DMS79 (cell line): ENCODE data around the gene HDGFL3.
A peak's percentile ranks its signal among the peaks of the same experiment; 100 is the strongest.
"Not testable (repeated sequence)": the region's sequence is repeated elsewhere in the genome, so short reads cannot be mapped to it uniquely, and the experiment has no call there.

Experiments
- DNase-seq: peaks from one replicate; lab custom pipeline; 2025; lab: John Stamatoyannopoulos, UW

The HDGFL3 gene

GRCh38 chr15:83099290-83099689, 108.3 kb downstream of the HDGFL3 start:
- DNase-seq = no peak

GRCh38 chr15:83098079-83098478, 109.5 kb downstream of the HDGFL3 start:
- DNase-seq = no peak

GRCh38 chr15:83094583-83094982, 113.0 kb downstream of the HDGFL3 start:
- peak; percentile 76 for DNase-seq

GRCh38 chr15:83092309-83092976, 115.2 kb downstream of the HDGFL3 start:
- no peak for DNase-seq

- not testable (repeated sequence) for DNase-seq
Measured at GRCh38 chr15:83091965-83092308, 115.7 kb downstream of the HDGFL3 start.

- DNase-seq = no peak
Measured at GRCh38 chr15:83090465-83090864, 117.2 kb downstream of the HDGFL3 start.

- DNase-seq = no peak
Measured at GRCh38 chr15:83088876-83089275, 118.7 kb downstream of the HDGFL3 start.

DNA sequence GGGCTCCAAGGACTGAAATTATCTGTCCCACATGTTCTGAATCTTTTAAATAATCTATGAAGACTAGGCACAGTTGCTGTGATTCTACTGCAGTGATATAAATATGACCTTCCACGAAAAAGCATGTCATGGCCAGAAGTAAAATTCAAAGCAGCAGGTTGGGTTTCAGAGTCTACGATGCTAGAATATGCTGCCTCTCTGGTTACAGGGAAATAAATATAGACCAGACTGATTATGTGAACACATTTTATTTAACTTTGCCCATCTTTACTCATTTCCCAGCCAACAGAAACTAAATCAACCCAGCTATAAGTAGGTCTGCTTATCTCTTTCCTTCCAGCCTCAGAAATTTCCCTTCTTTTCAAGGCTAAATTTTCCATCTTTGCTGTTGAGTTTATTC, 120.0 kb downstream of the HDGFL3 start:
- DNase-seq = no peak

DNA sequence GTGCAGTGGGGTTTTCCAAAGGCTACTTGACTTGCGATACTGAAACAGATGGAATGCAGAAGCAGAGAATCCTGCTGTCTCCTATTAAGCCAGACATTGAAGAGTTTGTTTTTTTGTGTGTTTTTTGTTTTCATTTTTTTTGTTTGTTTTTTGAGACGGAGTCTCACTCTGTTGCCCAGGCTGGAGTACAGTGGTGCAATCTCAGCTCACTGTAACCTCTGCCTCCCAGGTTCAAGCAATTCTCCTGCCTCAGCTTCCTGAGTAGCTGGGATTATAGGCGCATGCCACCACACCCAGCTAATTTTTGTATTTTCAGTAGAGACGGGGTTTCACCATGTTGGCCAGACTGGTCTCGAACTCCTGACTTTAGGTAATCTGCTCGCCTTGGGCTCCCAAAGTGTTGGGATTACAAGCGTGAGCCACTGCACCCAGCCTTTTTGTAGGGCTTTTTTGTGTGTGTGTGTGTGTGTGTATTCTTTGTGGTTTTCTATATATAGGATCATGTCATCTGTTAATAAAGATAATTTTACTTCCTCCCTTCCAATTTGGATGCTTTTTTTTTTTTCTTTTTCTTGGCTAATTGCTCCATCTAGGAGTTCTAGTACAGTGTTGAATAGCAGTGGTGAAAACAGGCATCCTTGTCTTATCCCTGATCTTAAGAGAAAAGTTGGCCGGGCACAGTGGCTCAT, 121.6 kb downstream of the HDGFL3 start:
- not testable (repeated sequence) for DNase-seq

DNA sequence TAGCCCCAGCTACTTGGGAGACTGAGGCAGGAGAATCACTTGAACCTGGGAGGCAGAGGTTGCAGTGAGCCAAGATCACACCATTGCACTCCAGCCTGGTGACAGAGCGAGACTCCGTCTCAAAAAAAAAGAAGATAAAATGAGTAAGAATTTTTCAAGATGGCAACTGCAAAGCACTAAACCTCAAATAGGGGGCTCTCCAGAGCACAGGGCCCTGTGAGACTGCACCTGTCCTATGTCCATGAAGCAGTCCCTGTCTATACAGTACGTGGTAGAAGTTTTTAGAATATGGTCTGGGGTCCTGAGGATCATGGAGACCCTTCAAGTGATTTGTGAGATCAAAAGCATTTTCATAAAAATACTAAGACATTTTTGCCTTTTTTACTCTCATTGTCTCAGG, 122.2 kb downstream of the HDGFL3 start:
- DNase-seq = not testable (repeated sequence)

DNA sequence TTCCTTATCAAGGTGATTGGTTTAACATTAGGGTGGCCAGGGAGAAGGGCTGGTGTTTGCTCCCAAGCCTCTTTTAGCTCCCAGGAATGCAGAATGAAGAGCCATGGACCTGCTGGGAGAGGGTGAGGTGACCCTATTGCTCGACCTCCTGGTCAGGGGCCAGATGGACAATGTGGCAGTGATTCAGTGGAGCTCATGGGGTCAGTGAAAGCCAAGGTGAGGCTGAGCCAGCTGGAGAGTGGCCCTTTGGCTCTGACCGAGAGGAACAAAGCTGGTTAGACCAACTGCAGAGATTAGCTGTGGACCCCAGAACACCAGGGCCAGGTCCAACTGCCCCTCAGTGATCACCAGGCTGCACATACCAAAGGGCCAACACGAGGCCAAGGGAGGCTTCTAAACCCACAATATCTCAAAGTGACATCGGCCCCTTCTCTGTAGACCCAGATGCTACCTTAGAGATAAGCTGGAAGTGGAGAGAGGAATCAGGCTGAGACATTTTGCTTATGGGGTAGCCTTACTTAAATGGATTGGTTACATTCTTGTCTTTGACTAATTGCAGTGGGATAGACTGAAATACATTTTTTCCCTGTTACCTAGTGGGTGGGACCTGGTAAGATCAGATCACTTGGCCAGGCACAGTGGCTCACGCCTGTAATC, 124.8 kb downstream of the HDGFL3 start:
- no peak for DNase-seq

DNA sequence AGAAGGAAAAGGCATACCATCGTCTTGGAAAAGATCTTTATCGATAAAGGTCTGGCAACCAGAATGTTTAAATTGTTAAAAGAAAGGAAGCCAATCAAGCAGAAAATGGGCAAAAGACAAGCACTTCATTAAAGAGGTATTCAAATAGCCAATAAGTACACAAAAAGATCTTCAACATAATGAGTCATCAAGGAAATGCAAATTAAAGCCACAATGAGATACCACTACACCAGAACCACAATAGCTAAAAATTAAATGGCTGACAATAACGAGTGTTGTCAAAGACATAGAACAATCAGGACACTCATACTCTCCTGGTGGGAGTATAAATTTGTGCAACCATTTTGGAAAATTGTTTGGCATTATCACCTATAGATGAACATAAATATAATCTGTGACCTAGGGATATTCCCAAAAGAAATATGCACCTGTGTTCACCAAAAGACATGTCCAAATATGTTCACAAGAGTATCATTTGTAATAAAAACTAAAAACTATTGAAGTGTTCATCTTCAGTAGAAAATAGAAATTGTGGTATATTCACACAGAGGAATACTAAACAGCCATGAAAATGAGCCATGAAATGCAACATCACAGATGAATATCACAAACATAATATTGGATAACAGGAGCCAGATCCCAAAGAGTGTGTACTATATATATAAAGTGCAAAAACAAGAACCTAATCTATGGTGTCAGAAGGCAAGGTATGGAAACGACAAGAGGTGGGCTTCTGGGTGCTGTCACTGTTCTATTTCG, 126.2 kb downstream of the HDGFL3 start:
- no peak for DNase-seq

- no peak for DNase-seq
Measured at GRCh38 chr15:83078712-83079111, 128.9 kb downstream of the HDGFL3 start.
